CD4-positive, alpha-beta T cell treated with Interleukin-17A for 1 hour (primary cell): Measurements from ENCODE around the gene ELAC2.

Source experiments
- DNase-seq: peaks from one replicate; pipeline ENCODE4 v3.0.0-alpha.2; 2020

The ELAC2 gene

GRCh38 chr17:13017655-13018459, at the start of gene ELAC2:
Gene ELAC2, minus strand, starts transcription at chr17:13018027. Its CDS starts 80 bp downstream, at chr17:13017947.
- peak; percentile 99 for DNase-seq

DNA sequence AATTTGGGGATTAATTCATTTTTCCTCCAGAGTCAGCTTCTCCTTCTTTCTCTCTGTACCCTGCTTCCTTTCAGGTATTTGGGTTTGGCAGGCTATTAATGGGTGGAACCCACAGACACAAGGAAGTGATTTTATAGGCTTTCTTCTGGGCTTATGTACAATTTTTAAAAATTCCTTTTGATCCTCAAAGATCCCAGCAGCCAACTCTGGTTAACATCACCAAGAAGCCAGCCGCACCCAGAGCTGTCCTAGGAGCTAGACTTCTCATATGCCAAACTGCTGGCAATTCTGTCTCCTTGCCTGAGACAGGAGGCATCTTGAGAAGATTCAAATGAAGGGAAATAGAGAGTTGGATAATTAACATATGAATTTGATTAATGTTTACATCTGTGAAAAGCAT, 47.2 kb upstream of the ELAC2 start:
- DNase-seq = no peak

- DNase-seq = no peak
Observed at GRCh38 chr17:13055131-13055530, 37.3 kb upstream of the ELAC2 start.

DNA sequence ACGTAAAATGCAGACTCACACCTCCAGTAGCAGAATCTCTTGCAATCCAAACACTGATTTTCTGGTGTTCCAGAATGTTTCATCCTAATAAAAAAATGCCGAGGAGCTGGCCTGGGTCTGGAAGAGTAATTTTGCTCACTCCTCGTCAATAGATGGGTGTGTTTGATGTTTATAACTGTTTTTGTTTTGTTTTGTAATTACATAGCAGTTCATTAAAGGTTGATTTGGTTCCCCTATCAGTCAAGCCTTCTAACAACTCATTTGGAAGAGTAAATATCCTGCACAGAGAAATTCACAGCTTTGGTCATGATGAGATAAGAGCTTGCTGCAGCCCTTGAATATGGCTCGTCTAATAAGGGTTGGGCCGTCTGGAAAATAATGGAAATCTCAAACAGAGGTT, 36.8 kb upstream of the ELAC2 start:
- DNase-seq = no peak

DNA sequence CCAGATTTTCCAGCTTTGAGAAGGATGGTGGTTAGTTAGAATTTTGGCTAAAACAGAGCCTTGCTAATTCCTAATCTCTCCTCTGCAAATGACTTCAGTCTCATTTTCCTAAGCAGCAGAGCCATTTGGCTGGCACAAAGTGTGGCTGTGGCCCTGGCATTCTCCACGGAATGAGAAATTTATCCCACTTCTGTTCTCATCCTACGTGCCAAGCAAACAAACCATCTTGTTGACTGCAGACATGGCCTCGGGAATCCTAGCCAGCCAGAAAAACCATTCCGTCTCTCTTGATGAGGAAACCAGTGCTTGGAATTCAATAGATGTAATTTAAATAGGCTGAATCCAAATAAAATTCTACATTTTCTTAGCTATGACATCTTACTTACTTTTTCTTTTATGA, 34.1 kb upstream of the ELAC2 start:
- no peak for DNase-seq

DNA sequence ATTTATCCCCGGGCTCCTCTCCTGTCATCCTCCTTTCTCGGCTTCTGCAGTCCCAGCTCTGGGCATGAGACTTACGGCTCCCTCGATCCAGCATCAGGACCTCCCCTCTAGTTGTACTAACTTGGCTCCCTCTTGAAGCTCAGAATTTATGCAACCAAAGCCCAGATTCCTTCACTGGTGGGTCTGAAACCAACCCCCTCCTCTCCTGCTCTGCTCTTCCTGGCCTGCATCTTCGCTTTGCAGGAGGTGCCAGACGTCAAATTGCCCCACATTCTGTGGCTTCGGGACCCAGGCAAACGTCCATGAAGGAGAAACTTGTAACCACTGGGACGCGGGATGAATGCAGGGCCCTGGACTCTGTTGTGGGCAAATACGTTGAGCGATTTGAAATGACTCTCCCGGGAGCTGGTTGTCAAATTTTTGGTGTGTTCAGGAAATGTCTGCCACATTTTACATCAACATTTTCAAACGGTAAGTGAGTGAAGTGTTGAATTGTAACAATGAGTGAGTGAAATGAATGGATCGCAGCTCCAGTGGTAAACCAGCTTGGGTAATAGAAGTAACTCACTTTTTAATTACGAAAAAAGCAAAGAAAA, 29.3 kb upstream of the ELAC2 start:
- no peak for DNase-seq

GRCh38 chr17:13046361-13046760, 28.5 kb upstream of the ELAC2 start:
- DNase-seq = no peak

DNA sequence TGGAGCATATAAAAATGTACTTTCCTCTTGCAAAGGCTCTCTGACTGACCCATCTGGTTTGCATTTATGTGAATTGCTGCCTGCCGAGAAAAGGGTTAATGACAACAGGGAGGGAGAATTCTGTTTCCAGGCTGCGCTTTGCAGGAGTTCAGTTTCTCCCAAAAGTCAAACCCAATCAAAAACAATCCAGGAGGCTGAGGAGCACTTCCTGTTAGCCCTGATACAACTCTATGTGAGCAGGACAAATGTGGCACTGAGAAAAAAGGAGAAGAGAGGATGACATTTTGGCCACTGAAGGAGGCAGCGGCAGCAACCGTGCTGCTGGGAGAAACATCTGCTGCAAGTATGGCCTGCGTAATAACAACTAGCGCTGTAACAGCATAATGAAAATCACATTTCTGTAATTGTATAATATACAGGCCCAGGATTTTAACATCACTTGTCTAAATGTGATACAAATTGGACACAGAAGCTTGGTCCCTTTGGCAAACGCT, 26.8 kb upstream of the ELAC2 start:
- DNase-seq = no peak

DNA sequence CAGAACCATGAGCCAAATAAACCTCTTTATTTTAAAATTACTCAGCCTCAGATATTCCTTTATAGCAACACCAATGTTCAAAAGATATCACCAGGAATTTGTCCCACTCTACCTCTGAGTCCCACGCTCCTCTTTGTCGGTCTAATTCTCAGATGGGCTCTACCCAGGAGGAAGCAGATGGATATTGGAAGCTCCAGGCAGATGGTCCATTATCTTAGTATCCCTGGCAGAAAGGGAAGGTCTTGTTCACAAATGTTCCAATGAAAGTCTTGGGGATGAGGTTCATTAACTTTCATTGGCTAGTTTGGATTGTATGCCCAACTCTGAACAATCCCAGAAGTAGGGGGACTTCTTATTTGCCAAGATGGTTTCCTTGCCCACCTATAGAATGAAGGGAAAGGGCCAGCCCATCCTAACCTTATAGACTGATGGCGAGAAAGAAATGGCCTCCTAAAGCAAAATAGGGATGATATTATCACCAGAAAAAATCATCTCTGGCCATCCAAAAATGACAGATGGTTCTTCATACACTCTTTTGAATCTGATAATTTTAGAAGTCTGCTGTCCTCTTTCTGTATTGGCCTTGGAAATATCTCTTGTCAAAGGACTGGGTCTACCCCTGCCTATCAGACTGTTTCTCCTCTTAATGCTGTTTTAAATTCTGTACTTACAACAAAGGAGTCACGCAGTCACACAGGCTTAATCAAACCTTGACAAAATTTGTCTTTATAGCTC, 21.3 kb upstream of the ELAC2 start:
- DNase-seq = no peak

GRCh38 chr17:13036751-13037150, 18.9 kb upstream of the ELAC2 start:
- DNase-seq = no peak

- DNase-seq = no peak
Observed at GRCh38 chr17:13035420-13035819, 17.6 kb upstream of the ELAC2 start.

DNA sequence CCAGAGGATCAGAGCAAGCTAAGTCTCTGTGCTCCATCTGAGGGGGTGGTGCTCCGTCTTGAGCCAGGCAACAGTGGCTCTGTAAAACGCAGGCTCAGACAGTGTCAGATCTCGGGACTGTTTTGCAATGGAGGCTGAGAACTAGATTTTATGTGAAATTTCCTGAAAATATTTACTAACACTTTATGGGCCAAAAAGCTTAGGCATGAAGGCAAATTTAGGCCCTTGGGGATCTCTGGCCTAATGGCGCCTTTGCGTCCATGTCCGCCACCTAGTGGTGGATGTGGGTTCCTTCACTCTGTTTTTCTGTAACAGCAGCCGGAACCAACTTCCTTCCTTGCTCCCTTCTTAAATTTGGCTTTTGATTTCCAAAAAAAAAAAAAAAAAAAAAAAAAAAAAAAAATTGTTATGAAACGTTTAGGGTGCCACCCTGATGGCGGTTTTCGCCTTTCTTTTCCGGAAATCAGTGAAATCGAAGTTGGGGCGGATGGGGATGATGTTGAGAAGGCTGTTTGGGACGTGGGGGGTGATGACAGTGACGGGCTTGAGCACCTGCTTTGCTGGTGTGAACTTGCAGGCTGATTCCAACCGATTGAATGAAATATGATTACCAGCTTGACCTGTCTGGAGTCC, 14.0 kb upstream of the ELAC2 start:
- DNase-seq = peak; percentile 59

- peak; percentile 74 for DNase-seq
Observed at GRCh38 chr17:13030459-13031300, 12.9 kb upstream of the ELAC2 start.

- DNase-seq = no peak
Observed at GRCh38 chr17:13030056-13030455, 12.2 kb upstream of the ELAC2 start.

- no peak for DNase-seq
Observed at GRCh38 chr17:13029340-13029739, 11.5 kb upstream of the ELAC2 start.

- DNase-seq = no peak
Observed at GRCh38 chr17:13027246-13027645, 9.4 kb upstream of the ELAC2 start.

DNA sequence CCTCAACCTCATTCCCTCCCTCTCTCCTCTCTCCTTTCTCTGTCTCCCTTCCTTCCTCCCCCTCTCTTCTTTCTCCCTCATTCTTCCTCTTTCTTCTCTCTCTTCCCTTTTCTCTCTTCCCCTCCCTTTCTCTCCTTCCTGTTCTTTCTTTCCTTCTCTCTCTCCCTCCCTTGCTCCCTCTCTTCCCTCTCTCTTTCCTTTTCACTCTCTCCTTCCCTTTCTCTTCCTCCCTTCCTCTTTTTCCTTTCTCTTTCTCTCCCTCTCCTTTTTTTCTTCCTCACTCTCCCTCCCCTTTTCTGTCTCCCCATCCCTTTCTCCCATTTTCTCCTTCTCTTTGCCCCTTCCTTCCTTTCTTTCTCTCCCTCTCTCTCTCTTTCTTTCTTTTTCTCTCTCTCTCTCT, 7.9 kb upstream of the ELAC2 start:
- DNase-seq = no peak

- no peak for DNase-seq
Observed at GRCh38 chr17:13025258-13025627, 7.4 kb upstream of the ELAC2 start.

GRCh38 chr17:13024526-13025257, 6.9 kb upstream of the ELAC2 start:
- peak; percentile 70 for DNase-seq

DNA sequence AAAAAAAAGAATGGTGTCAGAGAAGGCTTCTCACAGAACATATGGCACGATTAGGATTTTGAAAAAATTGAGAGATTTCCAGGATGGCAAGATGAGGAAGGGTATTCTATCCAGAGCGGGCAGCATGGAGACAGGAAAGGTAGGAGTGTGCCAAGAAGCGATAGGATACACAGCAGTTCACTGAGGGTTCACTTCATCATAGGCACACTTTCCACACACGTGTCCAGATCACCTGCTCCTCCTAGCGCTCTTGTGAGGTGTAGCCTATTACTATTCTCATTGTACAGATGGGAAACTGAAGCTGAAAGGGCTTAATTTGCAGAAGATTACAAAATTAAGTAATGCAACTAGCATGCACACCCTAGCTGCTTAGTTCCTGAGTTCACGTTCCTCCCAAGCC, 6.2 kb upstream of the ELAC2 start:
- no peak for DNase-seq

DNA sequence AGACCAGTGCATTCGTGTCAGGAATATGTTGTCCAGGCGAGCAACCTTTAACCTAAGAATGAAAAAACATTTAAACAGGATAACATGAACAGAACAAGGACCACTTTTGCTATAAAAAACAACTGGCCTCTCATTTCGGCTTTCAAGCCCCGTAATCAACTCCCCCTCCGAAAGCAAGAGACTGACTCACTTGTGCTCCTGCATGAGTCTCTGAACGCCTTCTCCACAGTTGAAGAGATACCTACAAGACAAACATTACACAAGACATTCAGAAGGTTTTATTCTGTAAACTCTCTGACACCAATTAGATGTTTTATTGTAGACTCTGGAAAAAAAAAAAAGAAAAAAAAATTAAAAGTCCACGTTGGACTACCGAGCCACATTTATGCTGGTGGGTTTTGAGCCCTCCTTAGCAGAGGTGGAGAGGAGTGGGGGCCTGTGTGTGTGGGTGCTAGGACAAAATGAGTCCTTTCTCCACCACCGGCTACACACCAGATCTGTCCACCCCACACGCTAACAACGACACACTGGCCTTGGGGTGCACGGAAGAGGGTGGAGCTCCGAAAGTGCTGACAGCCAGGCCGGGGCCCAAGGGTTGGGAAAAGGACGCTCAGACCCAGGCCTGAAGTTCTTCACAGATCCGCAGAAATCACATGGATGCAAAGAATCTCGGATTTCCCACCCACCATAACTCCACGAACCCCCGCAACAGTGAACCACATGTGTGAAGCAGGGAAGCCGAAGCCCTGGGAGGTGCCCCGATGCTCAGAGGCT, 759 bp downstream of the ELAC2 start:
- DNase-seq = no peak
